ENCODE data around the gene SLC12A8.

The SLC12A8 gene

GRCh38 chr3:125073390-125073905 is 139.1 kb downstream of the SLC12A8 start:
- DNase-seq (ENCODE audit: low read depth in 2 of 2) = no peak

GRCh38 chr3:125072749-125073389 is 139.7 kb downstream of the SLC12A8 start:
- DNase-seq (ENCODE audit: low read depth in 2 of 2) = no peak

GRCh38 chr3:125072301-125072700 is 140.2 kb downstream of the SLC12A8 start:
- DNase-seq (ENCODE audit: low read depth in 2 of 2) = no peak

- DNase-seq (ENCODE audit: low read depth in 2 of 2) = no peak
These were observed 142.4 kb downstream of the SLC12A8 start for GRCh38 chr3:125069968-125070745.

- no peak for DNase-seq (ENCODE audit: low read depth in 2 of 2)
These were observed 143.1 kb downstream of the SLC12A8 start for GRCh38 chr3:125069452-125069851.

GRCh38 chr3:125068265-125068664 is 144.3 kb downstream of the SLC12A8 start:
- no peak for DNase-seq (ENCODE audit: low read depth in 2 of 2)

GRCh38 chr3:125067225-125067624 is 145.3 kb downstream of the SLC12A8 start:
- DNase-seq (ENCODE audit: low read depth in 2 of 2) = no peak

GRCh38 chr3:125062904-125063618 is 149.5 kb downstream of the SLC12A8 start:
- DNase-seq (ENCODE audit: low read depth in 2 of 2) = no peak

- no peak for DNase-seq (ENCODE audit: low read depth in 2 of 2)
These were observed 150.9 kb downstream of the SLC12A8 start for GRCh38 chr3:125061646-125062045.

- no peak for DNase-seq (ENCODE audit: low read depth in 2 of 2)
These were observed 151.4 kb downstream of the SLC12A8 start for GRCh38 chr3:125061170-125061569.

- no peak for DNase-seq (ENCODE audit: low read depth in 2 of 2)
These were observed 152.9 kb downstream of the SLC12A8 start for GRCh38 chr3:125059488-125060245.

- DNase-seq (ENCODE audit: low read depth in 2 of 2) = no peak
These were observed 153.6 kb downstream of the SLC12A8 start for GRCh38 chr3:125058959-125059358.

GRCh38 chr3:125058529-125058928 is 154.0 kb downstream of the SLC12A8 start:
- DNase-seq (ENCODE audit: low read depth in 2 of 2) = no peak

- DNase-seq (ENCODE audit: low read depth in 2 of 2) = no peak
These were observed 155.2 kb downstream of the SLC12A8 start for GRCh38 chr3:125057186-125057850.

- DNase-seq (ENCODE audit: low read depth in 2 of 2) = peak; percentile 62 to 68
These were observed 156.4 kb downstream of the SLC12A8 start, which contains the start of gene HEG1 for GRCh38 chr3:125055913-125056745. TSS of gene HEG1 (minus strand) at chr3:125055997. CDS start at chr3:125055890, 107 bp downstream.

GRCh38 chr3:125055331-125055912 is 157.1 kb downstream of the SLC12A8 start:
- DNase-seq (ENCODE audit: low read depth in 2 of 2) = no peak

- DNase-seq (ENCODE audit: low read depth in 2 of 2) = no peak
These were observed 157.9 kb downstream of the SLC12A8 start for GRCh38 chr3:125054449-125055329.

- no peak for DNase-seq (ENCODE audit: low read depth in 2 of 2)
These were observed 158.5 kb downstream of the SLC12A8 start for GRCh38 chr3:125054062-125054448.

GRCh38 chr3:125053304-125053699 is 159.2 kb downstream of the SLC12A8 start:
- no peak for DNase-seq (ENCODE audit: low read depth in 2 of 2)
